Endothelial cell of umbilical vein (primary cell): ENCODE measurements around the gene RPL38. TPM values are rescaled to one million over a fixed set of nuclear protein-coding genes. Genes with fewer than 3 reads are reported as not detected.

Experiments
- BruUV-seq: library from RNA; stranded (reverse); fragments of 400-500 nt; replicated peaks from 2 replicates; lab custom pipeline; 2021; lab: Mats Ljungman, UMichigan
- CTCF ChIA-PET: fragments of 300-600, 350-600 bp; sonication (Branson Sonifier 250); formaldehyde crosslinking; loops from one replicate; lab custom pipeline; 2021; ENCODE audit warnings: antibody characterized with exemption, inconsistent platforms; lab: Charles Lee
- POLR2A ChIA-PET: fragments of 300-600, 350-600 bp; sonication (Branson Sonifier 250); formaldehyde crosslinking; loops from one replicate; lab custom pipeline; 2021; ENCODE audit warnings: antibody characterized with exemption, inconsistent platforms; lab: Charles Lee
- DNase-seq: peaks from one replicate; pipeline ENCODE4 v3.0.0-alpha.2; 2011; ENCODE audit warnings: low read depth, low spot score
- FAIRE-seq: peaks from 2 replicates; lab custom pipeline; 2011; peaks lifted over from hg19 to GRCh38; lab: Jason Lieb, UNC
- H2AFZ ChIP-seq: 2 replicates; pipeline ENCODE4 v1.6.0; 2012; ENCODE audit warnings: low read depth, low read length, control low read depth, inconsistent platforms
- H3K27ac ChIP-seq: 2 replicates; pipeline ENCODE4 v1.5.1; 2011; ENCODE audit warnings: low read depth, mild to moderate bottlenecking, control low read depth, low read length, moderate library complexity; ENCODE audit not compliant: insufficient read depth
- H3K27me3 ChIP-seq, 2 experiments: 2 replicates each; pipeline versions ENCODE4 v1.6.0 to v1.6.1; 2011; ENCODE audit warnings: low read length in 2 of 2, mixed read lengths in 1 of 2; ENCODE audit not compliant: control insufficient read depth in 2 of 2, insufficient read depth in 2 of 2
- H3K36me3 ChIP-seq, 2 experiments: 2 replicates in 1 of 2; 3 replicates in 1 of 2; pipeline ENCODE4 v1.5.1; 2011; ENCODE audit warnings: low read length in 2 of 2, mild to moderate bottlenecking in 1 of 2, moderate library complexity in 1 of 2; ENCODE audit not compliant: control insufficient read depth in 2 of 2, insufficient read depth in 2 of 2; ENCODE audit errors: extremely low read depth in 1 of 2
- H3K4me1 ChIP-seq: 3 replicates; pipeline ENCODE4 v1.5.1; 2011; ENCODE audit warnings: mild to moderate bottlenecking, low read length; ENCODE audit not compliant: control insufficient read depth, insufficient read depth; ENCODE audit errors: extremely low read depth
- H3K4me2 ChIP-seq: 2 replicates; pipeline ENCODE4 v1.6.1; 2011; ENCODE audit warnings: low read length, control low read depth, mixed read lengths; ENCODE audit not compliant: insufficient read depth
- H3K4me3 ChIP-seq, 3 experiments: fragments of 200-600 bp in 1 of 3; sonication (generic), shearing (Covaris generic) in 1 of 3; replicated peaks in 1 of 3; 2 replicates each; pipeline ENCODE4 v1.5.1; 2011 to 2016; ENCODE audit warnings: control low read depth in 3 of 3, low read length in 3 of 3, mild to moderate bottlenecking in 2 of 3, inconsistent platforms in 1 of 3, low read depth in 1 of 3, moderate library complexity in 1 of 3; ENCODE audit not compliant: insufficient read depth in 1 of 3
- H3K79me2 ChIP-seq: 2 replicates; pipeline ENCODE4 v1.6.0; 2012; ENCODE audit warnings: low read length, inconsistent platforms; ENCODE audit not compliant: control insufficient read depth, insufficient read depth
- H3K9ac ChIP-seq: replicated peaks from 2 replicates; pipeline ENCODE3; 2011; ENCODE audit warnings: low read length, control low read depth; ENCODE audit not compliant: insufficient read depth; ENCODE audit errors: extremely low read depth
- H3K9me1 ChIP-seq: replicated peaks from 3 replicates; pipeline ENCODE4 v1.6.0; 2011; ENCODE audit warnings: mild to moderate bottlenecking, low read length; ENCODE audit not compliant: control insufficient read depth, insufficient read depth; ENCODE audit errors: extremely low read depth
- H3K9me3 ChIP-seq: replicated peaks from 2 replicates; pipeline ENCODE4 v1.5.1; 2012; ENCODE audit warnings: low read length, inconsistent platforms; ENCODE audit not compliant: control insufficient read depth, insufficient read depth
- H4K20me1 ChIP-seq: replicated peaks from 2 replicates; pipeline ENCODE3; 2011; ENCODE audit warnings: mild to moderate bottlenecking, low read length; ENCODE audit not compliant: control insufficient read depth, insufficient read depth; ENCODE audit errors: extremely low read depth
- EZH2 ChIP-seq: IDR thresholded peaks from 2 replicates; pipeline ENCODE4 v1.6.1; 2012; ENCODE audit warnings: borderline replicate concordance, low read depth, mild to moderate bottlenecking, moderate library complexity, low read length, inconsistent platforms; ENCODE audit not compliant: severe bottlenecking
- FOS ChIP-seq: IDR thresholded peaks from 2 replicates; pipeline ENCODE4 v1.6.1; 2011; ENCODE audit warnings: mild to moderate bottlenecking, low read length, moderate library complexity, borderline replicate concordance; ENCODE audit not compliant: insufficient read depth
- GATA2 ChIP-seq: IDR thresholded peaks from 2 replicates; pipeline ENCODE4 v1.7.0; 2011; ENCODE audit warnings: low read depth, mild to moderate bottlenecking, moderate library complexity, mixed read lengths, low read length; ENCODE audit not compliant: insufficient read length, insufficient read depth
- JUN ChIP-seq: IDR thresholded peaks from 2 replicates; pipeline ENCODE4 v1.6.1; 2011; ENCODE audit warnings: borderline replicate concordance, low read depth; ENCODE audit not compliant: insufficient read length, insufficient read depth
- MAX ChIP-seq: IDR thresholded peaks from 2 replicates; pipeline ENCODE4 v1.6.1; 2011; ENCODE audit not compliant: insufficient read depth, insufficient read length
- MYC ChIP-seq: IDR thresholded peaks from one replicate; pipeline ENCODE4 v1.6.1; 2011; ENCODE audit warnings: mild to moderate bottlenecking, low read depth, low read length
- POLR2A ChIP-seq: IDR thresholded peaks from 2 replicates; pipeline ENCODE4 v1.6.1; 2012; ENCODE audit warnings: low read depth, mild to moderate bottlenecking, control low read depth, low read length
- POLR2AphosphoS5 ChIP-seq: IDR thresholded peaks from 2 replicates; pipeline ENCODE4 v1.6.1; 2012; ENCODE audit warnings: low read depth, mild to moderate bottlenecking, control low read depth, low read length, moderate library complexity; ENCODE audit not compliant: insufficient read depth
- dilution Hi-C: fragments of 300-500 bp; cut with MboI; formaldehyde crosslinking; loops from one replicate; pipeline ENCODE4 v1.15.0; 2019; ENCODE audit warnings: low sequenced_read_pairs; ENCODE audit not compliant: extremely low pct_ligation_motif_present
- intact Hi-C: fragments of 100-400 bp; cut with micrococcal nuclease; formaldehyde crosslinking; loops from one replicate; pipeline ENCODE4 v1.10.0; 2022
- polyA plus RNA-seq, 4 experiments: library from polyadenylated mRNA; depleted of rRNA in 3 of 4; stranded (reverse) in 3 of 4; unstranded in 1 of 4; fragments of >200 nt; gene quantifications; 2 replicates each; pipeline versions ENCODE4 v1.2.1 to v1.2.3, GENCODE V29; 2011 to 2012; ENCODE audit warnings: missing spikeins in 1 of 4
- total RNA-seq: library from RNA; stranded (reverse); gene quantifications from 2 replicates; pipeline ENCODE4 v1.2.3, GENCODE V29; 2021
- TF ChIP-seq, protein P1 (sequence below), 2 donors: IDR thresholded peaks; 1 replicate in 1 of 2; 2 replicates in 1 of 2; pipeline ENCODE4 v1.5.1; 2011; ENCODE audit warnings: low read length in 2 of 2, mild to moderate bottlenecking in 2 of 2, moderate library complexity in 2 of 2, control low read depth in 1 of 2, inconsistent platforms in 1 of 2, low read depth in 1 of 2; ENCODE audit not compliant: insufficient read depth in 1 of 2; ENCODE audit errors: extremely low read depth in 1 of 2

The RPL38 gene
- total and polyA plus RNA-seq, 2 donors (not counting 3 experiments of a cell fraction or from before 2014, with no cell fraction given): 256 to 1,006 TPM

GRCh38 chr17:74245145-74245831, 41.8 kb downstream of the RPL38 start:
- H3K9ac ChIP-seq: no peak overlapping the region
- H3K4me1 ChIP-seq: no peaks in the 10 kb centered on the region
- CTCF ChIA-PET: no interaction called here
- intact Hi-C loops (no loop called here), dilution Hi-C loops (no loop called here)
- no peak overlapping the region for H3K4me2 ChIP-seq
- H3K27me3 ChIP-seq: no peaks in the 10 kb centered on the region
- FAIRE-seq (no peak), DNase-seq (no peak)
- POLR2A ChIA-PET: no interaction called here
- H3K36me3 ChIP-seq: no peaks in the 10 kb centered on the region
- TF ChIP-seq MAX (no peak), MYC (no peak), POLR2A (no peak), FOS (no peak), JUN (no peak), EZH2 (no peak), GATA2 (no peak), POLR2AphosphoS5 (no peak)
- TF ChIP-seq, protein P1, sequence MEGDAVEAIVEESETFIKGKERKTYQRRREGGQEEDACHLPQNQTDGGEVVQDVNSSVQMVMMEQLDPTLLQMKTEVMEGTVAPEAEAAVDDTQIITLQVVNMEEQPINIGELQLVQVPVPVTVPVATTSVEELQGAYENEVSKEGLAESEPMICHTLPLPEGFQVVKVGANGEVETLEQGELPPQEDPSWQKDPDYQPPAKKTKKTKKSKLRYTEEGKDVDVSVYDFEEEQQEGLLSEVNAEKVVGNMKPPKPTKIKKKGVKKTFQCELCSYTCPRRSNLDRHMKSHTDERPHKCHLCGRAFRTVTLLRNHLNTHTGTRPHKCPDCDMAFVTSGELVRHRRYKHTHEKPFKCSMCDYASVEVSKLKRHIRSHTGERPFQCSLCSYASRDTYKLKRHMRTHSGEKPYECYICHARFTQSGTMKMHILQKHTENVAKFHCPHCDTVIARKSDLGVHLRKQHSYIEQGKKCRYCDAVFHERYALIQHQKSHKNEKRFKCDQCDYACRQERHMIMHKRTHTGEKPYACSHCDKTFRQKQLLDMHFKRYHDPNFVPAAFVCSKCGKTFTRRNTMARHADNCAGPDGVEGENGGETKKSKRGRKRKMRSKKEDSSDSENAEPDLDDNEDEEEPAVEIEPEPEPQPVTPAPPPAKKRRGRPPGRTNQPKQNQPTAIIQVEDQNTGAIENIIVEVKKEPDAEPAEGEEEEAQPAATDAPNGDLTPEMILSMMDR (IDR thresholded peaks at IDR 0.05; ENCODE audit: extremely low read depth in 1 of 2, insufficient read depth in 1 of 2, low read depth in 1 of 2, low read length in 2 of 2): no peak
- no peak overlapping the region for H3K27ac ChIP-seq
- no peaks in the 10 kb centered on the region for H3K9me1 ChIP-seq
- no peaks in the 10 kb centered on the region for H3K9me3 ChIP-seq
- no peak overlapping the region for H2AFZ ChIP-seq
- no TSS peak for BruUV-seq
- H3K79me2 ChIP-seq: no peaks in the 10 kb centered on the region
- H3K4me3 ChIP-seq: no peak overlapping the region
- no peaks in the 10 kb centered on the region for H4K20me1 ChIP-seq
